DND-41 (cell line): ENCODE measurements around the gene IPO8.

Source experiments
- ATAC-seq: fragments of 200-7000 bp; cut with Tn5 transposase; 3 replicates; pipeline ENCODE4 v1.9.1; 2021; ENCODE audit warnings: low read depth; ENCODE audit not compliant: insufficient read depth
- DNase-seq: peaks from one replicate; pipeline ENCODE4 v3.0.0-alpha.2; 2020
- H2AFZ ChIP-seq: 2 replicates; pipeline ENCODE4 v1.6.0; 2012; ENCODE audit warnings: low read depth, low read length
- H3K27ac ChIP-seq: 2 replicates; pipeline ENCODE4 v1.5.1; 2012; ENCODE audit warnings: low read length, inconsistent platforms
- H3K27me3 ChIP-seq: fragments of 200-600 bp; sonication (generic); 2 replicates; pipeline ENCODE4 v1.6.0; 2012; ENCODE audit warnings: low read length, mild to moderate bottlenecking, inconsistent platforms; ENCODE audit not compliant: insufficient read depth, poor library complexity
- H3K36me3 ChIP-seq: 2 replicates; pipeline ENCODE4 v1.5.1; 2012; ENCODE audit warnings: low read length, inconsistent platforms; ENCODE audit not compliant: insufficient read depth
- H3K4me1 ChIP-seq: 2 replicates; pipeline ENCODE4 v1.5.1; 2012; ENCODE audit warnings: mild to moderate bottlenecking, low read length; ENCODE audit not compliant: insufficient read depth
- H3K4me2 ChIP-seq: 2 replicates; pipeline ENCODE4 v1.6.0; 2012; ENCODE audit warnings: mild to moderate bottlenecking, moderate library complexity, low read length, inconsistent platforms; ENCODE audit not compliant: insufficient read depth
- H3K4me3 ChIP-seq, 2 experiments: fragments of 200-600 bp in 1 of 2; shearing (Covaris generic) in 1 of 2; 2 replicates each; pipeline ENCODE4 v1.5.1; 2012 to 2016; ENCODE audit warnings: inconsistent platforms in 2 of 2, low read length in 2 of 2, mild to moderate bottlenecking in 2 of 2, low read depth in 1 of 2, moderate library complexity in 1 of 2
- H3K79me2 ChIP-seq: 2 replicates; pipeline ENCODE4 v1.6.0; 2012; ENCODE audit warnings: low read length, inconsistent platforms; ENCODE audit not compliant: insufficient read depth
- H3K9ac ChIP-seq: 2 replicates; pipeline ENCODE4 v1.6.0; 2012; ENCODE audit warnings: low read depth, mild to moderate bottlenecking, inconsistent platforms, low read length, moderate library complexity
- H3K9me3 ChIP-seq: 2 replicates; pipeline ENCODE4 v1.5.1; 2012; ENCODE audit warnings: low read length, moderate library complexity, mild to moderate bottlenecking, inconsistent platforms; ENCODE audit not compliant: insufficient read depth, severe bottlenecking
- H4K20me1 ChIP-seq: 2 replicates; pipeline ENCODE4 v1.6.0; 2012; ENCODE audit warnings: low read length; ENCODE audit not compliant: insufficient read depth
- CTCF ChIP-seq: IDR thresholded peaks from 2 replicates; pipeline ENCODE4 v1.5.1; 2012; ENCODE audit warnings: borderline replicate concordance, low read length, moderate library complexity, mild to moderate bottlenecking; ENCODE audit not compliant: poor library complexity, severe bottlenecking; ENCODE audit errors: extremely low read depth
- EZH2 ChIP-seq: IDR thresholded peaks from 3 replicates; pipeline ENCODE4 v1.6.1; 2012; ENCODE audit warnings: borderline replicate concordance, low read depth, mild to moderate bottlenecking, moderate library complexity, low read length, inconsistent platforms; ENCODE audit not compliant: severe bottlenecking

IPO8 gene

GRCh38 chr12:30643366-30643765 is 52.3 kb downstream of the IPO8 start:
- Histone ChIP-seq H3K9me3 (no peaks in the 10 kb centered on the region), H3K36me3 (peaks cover 21% of the 10 kb centered on the region; the same call in 1 of the 2 replicates), H3K4me1 (no peaks in the 10 kb centered on the region), H3K4me3 (no peak overlapping the region), H3K4me2 (no peak overlapping the region), H4K20me1 (no peaks in the 10 kb centered on the region), H2AFZ (no peak overlapping the region), H3K27ac (no peak overlapping the region), H3K9ac (no peak overlapping the region), H3K27me3 (no peaks in the 10 kb centered on the region), H3K79me2 (peaks cover 3% of the 10 kb centered on the region; the same call in 1 of the 2 replicates)
- ATAC-seq (no peak), DNase-seq (no peak)
- TF ChIP-seq EZH2 (no peak), CTCF (no peak)

- Histone ChIP-seq H3K4me3 (no peak overlapping the region), H4K20me1 (no peaks in the 10 kb centered on the region), H3K27me3 (no peaks in the 10 kb centered on the region), H3K36me3 (peaks cover 42% of the 10 kb centered on the region), H3K9ac (no peak overlapping the region), H3K4me2 (no peak overlapping the region), H3K27ac (no peak overlapping the region), H2AFZ (no peak overlapping the region), H3K9me3 (no peaks in the 10 kb centered on the region), H3K79me2 (no peaks in the 10 kb centered on the region), H3K4me1 (no peaks in the 10 kb centered on the region)
- TF ChIP-seq EZH2 = no peak
- no peak for TF ChIP-seq CTCF
- no peak for DNase-seq
- no peak for ATAC-seq
These were observed 55.3 kb downstream of the IPO8 start for GRCh38 chr12:30640392-30640791.

- no peak for ATAC-seq
- no peaks in the 10 kb centered on the region for H4K20me1 ChIP-seq
- no peak overlapping the region for H2AFZ ChIP-seq
- H3K9me3 ChIP-seq = no peaks in the 10 kb centered on the region
- H3K4me3 ChIP-seq = no peak overlapping the region
- H3K4me2 ChIP-seq = no peak overlapping the region
- H3K4me1 ChIP-seq = no peaks in the 10 kb centered on the region
- H3K9ac ChIP-seq = no peak overlapping the region
- peaks cover 78% of the 10 kb centered on the region for H3K36me3 ChIP-seq
- no peaks in the 10 kb centered on the region for H3K79me2 ChIP-seq
- no peak for DNase-seq
- no peak for TF ChIP-seq CTCF
- TF ChIP-seq EZH2 = no peak
- no peak overlapping the region for H3K27ac ChIP-seq
- H3K27me3 ChIP-seq = no peaks in the 10 kb centered on the region
These were observed 60.3 kb downstream of the IPO8 start for GRCh38 chr12:30635385-30635784.

- no peak overlapping the region for H2AFZ ChIP-seq
- H3K36me3 ChIP-seq = peaks cover 82% of the 10 kb centered on the region
- no peaks in the 10 kb centered on the region for H3K27me3 ChIP-seq
- no peaks in the 10 kb centered on the region for H4K20me1 ChIP-seq
- no peak overlapping the region for H3K4me2 ChIP-seq
- DNase-seq (no peak), ATAC-seq (no peak)
- no peaks in the 10 kb centered on the region for H3K9me3 ChIP-seq
- H3K27ac ChIP-seq = no peak overlapping the region
- H3K9ac ChIP-seq = no peak overlapping the region
- no peak overlapping the region for H3K4me3 ChIP-seq
- H3K4me1 ChIP-seq = no peaks in the 10 kb centered on the region
- no peaks in the 10 kb centered on the region for H3K79me2 ChIP-seq
- TF ChIP-seq CTCF (no peak), EZH2 (no peak)
These were observed 63.9 kb downstream of the IPO8 start for GRCh38 chr12:30631740-30632139.
